ENCODE results near the gene BAZ2B. TPM values are rescaled to one million over a fixed set of nuclear protein-coding genes. Genes with fewer than 3 reads are reported as not detected.

Gene BAZ2B
- total RNA-seq, 1 experiment from 2014 or later, result 33.0 TPM

GRCh38 chr2:159585622-159586021 lies 30.7 kb downstream of the BAZ2B start (continued):
- TF ChIP-seq PREB (CRISPR knock-in tag; IDR thresholded peaks at IDR 0.05; ENCODE audit: borderline replicate concordance), result no peak
- TF ChIP-seq AFF4 (CRISPR knock-in tag; IDR thresholded peaks at IDR 0.05; ENCODE audit: borderline replicate concordance), result no peak
- TF ChIP-seq GTF2I (CRISPR knock-in tag; conservative IDR thresholded peaks at IDR 0.05), result no peak
- no peak for TF ChIP-seq ZNF281 (CRISPR knock-in tag; IDR thresholded peaks at IDR 0.05)

- Mint-ChIP-seq H3K27me3 (ENCODE audit: low read depth) (no peaks in the 10 kb centered on the region), H3K4me3 (no peak overlapping the region), H3K9me3 (peaks cover 10% of the 10 kb centered on the region), H3K27ac (no peak overlapping the region), H3K36me3 (peaks cover 21% of the 10 kb centered on the region), H3K4me1 (peaks cover 2% of the 10 kb centered on the region; the same call in 1 of the 2 replicates)
- TF ChIP-seq CDX4 (CRISPR knock-in tag; IDR thresholded peaks at IDR 0.05; ENCODE audit: borderline replicate concordance) (no peak), NFE2L1 (CRISPR knock-in tag; IDR thresholded peaks at IDR 0.05) (no peak), ELF4 (CRISPR knock-in tag; IDR thresholded peaks at IDR 0.05; ENCODE audit: low read depth) (no peak), ZNF232 (CRISPR knock-in tag; IDR thresholded peaks at IDR 0.05) (no peak), USF1 (CRISPR knock-in tag; IDR thresholded peaks at IDR 0.05) (no peak), NFATC4 (CRISPR knock-in tag; IDR thresholded peaks at IDR 0.05) (no peak), ZSCAN18 (CRISPR knock-in tag; IDR thresholded peaks at IDR 0.05) (no peak), ERG (CRISPR knock-in tag; IDR thresholded peaks at IDR 0.05) (no peak), RELA (CRISPR knock-in tag; IDR thresholded peaks at IDR 0.05; ENCODE audit: borderline replicate concordance) (no peak), JUN (CRISPR knock-in tag; IDR thresholded peaks at IDR 0.05) (no peak), CREB1 (CRISPR knock-in tag; IDR thresholded peaks at IDR 0.05) (no peak), ESRRA (CRISPR knock-in tag; IDR thresholded peaks at IDR 0.05; ENCODE audit: borderline replicate concordance) (no peak), TCF7 (CRISPR knock-in tag; IDR thresholded peaks at IDR 0.05; ENCODE audit: low read depth) (no peak), SOX15 (CRISPR knock-in tag; IDR thresholded peaks at IDR 0.05) (no peak), FOXP4 (CRISPR knock-in tag; IDR thresholded peaks at IDR 0.05) (no peak)
- ChIA-PET POLR2A (no interaction called here), CTCF (no interaction called here)
- ATAC-seq (no peak), DNase-seq (ENCODE audit: low spot score) (no peak)
Measured at GRCh38 chr2:159584796-159585195, 31.6 kb downstream of the BAZ2B start.

Measured in WTC11 (cell line).